Measurements from ENCODE around the gene KIF1A.
"Not testable (repeated sequence)": the region's sequence is repeated elsewhere in the genome, so short reads cannot be mapped to it uniquely, and the experiment has no call there.

KIF1A gene

GRCh38 chr2:240848900-240849680 lies 29.1 kb upstream of the KIF1A start:
- DNase-seq (ENCODE audit: low read depth in 2 of 2), result no peak

DNA sequence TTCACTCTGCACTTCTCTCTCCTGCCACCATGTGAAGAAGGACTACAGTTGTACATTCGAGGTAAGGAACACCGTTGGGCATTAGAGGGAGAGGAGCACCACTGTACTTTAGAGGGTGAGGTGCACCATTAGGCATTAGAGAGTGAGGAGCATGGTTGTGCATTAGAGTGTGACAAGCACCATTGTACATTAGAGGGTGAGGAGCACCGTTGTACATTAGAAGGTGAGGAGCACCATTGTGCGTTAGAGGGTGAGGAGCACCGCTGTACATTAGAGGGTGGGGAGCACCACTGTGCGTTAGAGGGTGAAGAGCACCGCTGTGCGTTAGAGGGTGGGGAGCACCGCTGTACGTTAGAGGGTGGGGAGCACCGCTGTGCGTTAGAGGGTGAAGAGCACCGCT lies 27.8 kb upstream of the KIF1A start:
- DNase-seq (ENCODE audit: low read depth in 2 of 2), result no peak

DNA sequence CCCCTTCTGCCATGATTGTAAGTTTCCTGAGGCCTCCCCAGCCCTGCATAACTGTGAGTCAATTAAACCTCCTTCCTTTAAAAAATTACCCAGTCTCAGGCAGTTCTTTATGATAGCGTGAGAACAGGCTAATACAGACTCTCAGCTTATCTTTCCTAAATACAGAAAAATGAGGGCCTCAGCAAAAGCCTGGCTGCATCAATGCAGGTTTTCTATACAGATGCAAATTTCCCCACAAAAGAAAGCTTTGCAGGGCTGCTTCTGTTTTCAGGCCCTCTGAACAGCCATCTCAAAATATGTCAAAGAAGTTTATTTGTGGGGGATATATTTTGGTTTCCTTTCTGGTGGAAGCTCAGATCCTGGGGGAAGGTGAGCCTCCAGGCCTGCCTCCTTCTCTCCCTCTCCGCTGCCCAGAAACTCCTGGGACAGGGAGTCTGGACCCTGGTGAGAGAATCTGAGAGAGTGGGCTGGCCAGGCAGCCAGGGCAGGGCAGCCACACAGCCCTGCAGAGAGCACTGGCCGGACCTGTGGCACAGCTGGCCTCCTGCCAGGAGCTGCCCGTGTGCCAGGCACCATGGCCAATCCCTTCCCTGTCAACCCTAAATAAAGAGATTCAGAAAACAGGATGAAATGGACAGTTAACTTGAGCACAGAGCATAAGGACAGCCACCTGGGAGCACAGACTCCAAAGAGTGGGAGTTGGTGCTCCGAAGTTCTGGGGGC lies 27.0 kb upstream of the KIF1A start:
- no peak for DNase-seq (ENCODE audit: low read depth in 2 of 2)

DNA sequence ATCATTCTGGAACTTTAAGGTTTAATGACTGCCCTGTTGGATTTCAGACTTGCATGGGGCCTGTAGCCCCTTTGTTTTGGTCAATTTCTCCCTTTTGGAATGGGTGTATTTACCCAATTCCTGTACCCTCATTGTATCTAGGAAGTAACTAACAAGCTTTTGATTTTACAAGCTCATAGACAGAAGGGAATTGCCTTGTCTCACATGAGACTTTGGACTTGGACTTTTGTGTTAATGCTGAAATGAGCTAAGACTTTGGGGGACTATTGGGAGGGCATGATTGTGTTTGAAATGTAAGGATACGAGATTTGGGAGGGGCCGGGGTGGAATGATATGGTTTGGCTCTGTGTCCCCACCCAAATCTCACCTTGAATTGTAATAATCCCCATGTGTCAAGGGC lies 26.3 kb upstream of the KIF1A start:
- not testable (repeated sequence) for DNase-seq (ENCODE audit: low read depth in 2 of 2)

DNA sequence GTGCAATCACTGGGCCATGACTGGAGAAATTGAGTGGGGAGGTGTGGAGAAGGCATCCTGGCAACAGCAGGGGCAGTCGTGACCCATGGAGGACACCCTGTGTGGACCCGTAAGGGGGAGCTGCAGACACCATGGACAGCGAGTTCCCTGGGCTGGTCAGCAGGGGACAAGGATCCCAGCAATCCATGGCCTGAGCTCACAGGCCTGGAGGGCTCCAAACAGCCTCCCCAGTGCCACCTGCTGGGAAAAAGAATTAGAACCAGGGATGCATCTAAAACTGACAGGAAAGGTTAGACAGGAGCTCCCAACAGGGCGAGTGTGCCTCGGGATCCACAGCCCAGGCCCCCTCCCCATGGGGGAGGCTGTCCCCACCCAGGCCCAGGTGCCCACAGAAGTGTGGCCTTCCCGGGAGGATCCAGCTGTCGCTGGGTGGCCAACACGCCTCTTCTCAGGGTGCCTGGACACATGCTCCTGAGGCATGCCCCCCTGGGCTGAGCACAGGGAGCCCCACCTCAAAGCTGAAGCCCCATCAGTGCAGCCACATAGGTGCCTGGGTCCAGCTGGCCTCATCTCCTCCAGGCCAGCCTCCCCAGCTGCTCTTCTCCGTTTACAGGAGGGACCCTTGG lies 20.5 kb upstream of the KIF1A start:
- peak in 1 of 2 experiments; percentile 3 for DNase-seq (ENCODE audit: low read depth in 2 of 2)

- DNase-seq (ENCODE audit: low read depth in 2 of 2), result no peak
Measured at GRCh38 chr2:240839152-240840143, 19.4 kb upstream of the KIF1A start.

DNA sequence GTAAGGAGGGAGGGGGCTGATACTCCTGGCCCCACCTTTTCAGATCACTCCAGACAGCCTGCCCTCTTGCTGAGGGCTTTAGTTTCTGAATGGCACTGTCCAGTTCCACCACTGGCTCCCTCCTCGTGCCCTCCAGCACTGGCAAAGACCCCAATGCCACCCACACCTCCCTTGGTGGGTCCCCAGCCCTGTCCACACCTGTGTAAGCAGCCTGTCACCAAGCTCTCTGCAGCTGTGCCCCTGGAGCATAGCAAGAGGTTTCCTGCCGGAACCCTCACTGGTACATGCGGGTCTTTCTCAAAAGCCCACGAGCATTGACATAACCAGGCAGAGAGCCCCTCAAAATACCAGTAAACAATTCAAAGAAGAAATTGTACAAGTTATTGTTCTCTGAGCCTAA lies 17.6 kb upstream of the KIF1A start:
- no peak for DNase-seq (ENCODE audit: low read depth in 2 of 2)

DNA sequence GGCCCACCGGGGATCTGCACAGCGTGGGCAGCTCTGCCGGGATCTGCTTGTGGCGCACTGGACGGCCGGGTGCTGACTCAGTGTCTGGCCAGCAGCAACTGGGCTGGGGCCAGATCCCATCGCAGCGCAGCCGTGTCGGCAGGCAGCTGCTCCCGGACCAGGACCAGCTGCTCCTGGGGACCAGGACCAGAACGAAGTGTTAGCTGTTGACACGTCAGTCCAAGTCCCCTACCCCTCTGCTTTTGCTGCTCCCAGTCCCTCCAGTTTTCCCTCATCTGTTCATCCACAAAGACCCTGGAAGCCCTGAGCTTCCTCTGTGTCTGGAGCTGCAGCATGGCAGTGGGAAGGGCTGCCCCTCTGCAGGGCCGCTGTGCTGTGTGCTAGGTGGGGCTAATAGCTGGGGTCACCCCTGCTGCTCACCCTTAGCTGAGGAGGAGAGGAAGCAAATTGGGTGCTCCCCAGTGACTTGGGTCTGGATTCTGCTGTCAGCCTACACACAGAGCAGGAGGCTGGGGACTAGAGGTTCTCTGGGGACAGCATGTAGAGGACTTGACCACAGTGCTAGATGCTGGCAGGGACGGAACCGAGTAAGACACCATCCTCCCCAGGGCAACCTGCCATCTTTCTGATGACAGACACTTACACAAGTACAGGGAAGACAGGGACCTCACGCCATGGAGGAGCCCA lies 16.9 kb upstream of the KIF1A start:
- DNase-seq (ENCODE audit: low read depth in 2 of 2), result no peak

DNA sequence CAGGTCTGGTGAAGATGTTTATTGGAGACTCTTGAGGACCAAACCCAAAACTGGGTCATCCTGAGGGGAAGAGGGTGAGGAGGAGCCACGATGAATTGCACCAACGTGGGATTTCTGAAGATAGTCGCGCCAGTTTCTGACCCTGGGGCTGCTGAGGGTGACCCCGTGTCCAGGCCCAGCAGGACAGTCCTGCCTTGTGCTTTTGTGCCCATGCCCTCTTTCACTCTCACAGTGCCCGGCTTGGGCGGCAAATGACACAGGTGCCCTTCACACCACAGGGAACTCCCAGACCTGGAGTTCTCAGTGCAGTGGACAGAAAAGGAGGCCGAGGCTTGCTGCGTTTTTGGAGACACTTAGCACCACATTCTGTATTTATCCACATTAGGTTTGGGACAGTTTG lies 15.5 kb upstream of the KIF1A start:
- no peak for DNase-seq (ENCODE audit: low read depth in 2 of 2)

- no peak for DNase-seq (ENCODE audit: low read depth in 2 of 2)
Measured at GRCh38 chr2:240834377-240834975, 14.5 kb upstream of the KIF1A start.

- DNase-seq (ENCODE audit: low read depth in 2 of 2), result no peak
Measured at GRCh38 chr2:240833724-240834285, 13.8 kb upstream of the KIF1A start.

- DNase-seq (ENCODE audit: low read depth in 2 of 2), result no peak
Measured at GRCh38 chr2:240832921-240833494, 13.0 kb upstream of the KIF1A start.

DNA sequence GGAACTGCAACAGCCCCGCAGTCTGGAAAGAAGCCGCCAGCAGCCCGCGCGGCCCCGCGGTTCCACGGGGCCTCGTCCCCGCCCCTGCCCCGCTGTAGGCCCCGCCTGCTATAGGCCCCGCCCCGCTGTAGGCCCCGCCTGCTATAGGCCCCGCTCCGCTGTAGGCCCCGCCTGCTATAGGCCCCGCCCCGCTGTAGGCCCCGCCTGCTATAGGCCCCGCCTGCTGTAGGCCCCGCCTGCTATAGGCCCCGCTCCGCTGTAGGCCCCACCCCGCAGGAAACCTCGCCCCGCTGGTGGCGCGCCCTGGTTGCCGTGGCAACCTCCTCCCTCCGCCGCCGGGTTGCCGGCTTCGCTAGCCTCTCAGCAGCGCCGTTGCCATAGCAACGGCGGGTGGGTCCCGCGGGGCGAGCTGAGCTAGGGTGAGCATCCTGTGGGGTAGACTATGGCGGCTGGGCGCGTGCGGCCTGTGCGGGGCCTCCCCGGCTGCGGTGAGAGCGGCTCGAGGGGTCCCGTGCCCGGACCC lies 12.2 kb upstream of the KIF1A start:
- peak; percentile 53 to 62 for DNase-seq (ENCODE audit: low read depth in 2 of 2)

DNA sequence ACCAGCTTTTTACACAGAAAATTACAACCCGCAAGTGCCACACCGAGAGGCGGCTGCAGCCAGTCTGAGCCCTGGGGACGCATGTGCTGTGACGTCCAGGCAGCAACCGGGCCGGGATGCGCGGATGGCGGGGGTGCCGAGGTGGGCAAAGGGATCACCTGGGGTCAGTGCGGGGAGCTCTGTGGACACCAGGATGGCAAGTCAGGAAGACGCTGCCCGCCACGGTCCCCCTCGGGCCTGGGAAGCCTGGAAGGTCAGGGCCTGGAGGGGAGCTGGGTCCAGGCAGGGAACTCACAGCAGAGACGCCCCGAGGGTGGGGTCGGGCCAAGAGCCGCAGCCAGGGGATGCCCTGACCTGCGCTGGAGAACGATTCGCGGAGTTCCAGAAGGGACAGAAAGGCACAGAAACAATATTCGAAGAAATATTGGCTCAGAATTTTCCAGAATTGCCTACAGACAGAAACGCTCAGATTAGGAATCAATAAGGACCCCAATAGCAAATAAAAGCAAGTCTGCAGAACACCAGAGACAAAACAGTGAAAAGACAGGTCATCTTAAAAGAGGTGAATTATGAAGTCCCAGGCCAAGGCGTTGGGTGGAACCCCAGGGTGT lies 11.7 kb upstream of the KIF1A start:
- DNase-seq (ENCODE audit: low read depth in 2 of 2), result no peak

GRCh38 chr2:240825476-240825875 lies 5.5 kb upstream of the KIF1A start:
- no peak for DNase-seq (ENCODE audit: low read depth in 2 of 2)

DNA sequence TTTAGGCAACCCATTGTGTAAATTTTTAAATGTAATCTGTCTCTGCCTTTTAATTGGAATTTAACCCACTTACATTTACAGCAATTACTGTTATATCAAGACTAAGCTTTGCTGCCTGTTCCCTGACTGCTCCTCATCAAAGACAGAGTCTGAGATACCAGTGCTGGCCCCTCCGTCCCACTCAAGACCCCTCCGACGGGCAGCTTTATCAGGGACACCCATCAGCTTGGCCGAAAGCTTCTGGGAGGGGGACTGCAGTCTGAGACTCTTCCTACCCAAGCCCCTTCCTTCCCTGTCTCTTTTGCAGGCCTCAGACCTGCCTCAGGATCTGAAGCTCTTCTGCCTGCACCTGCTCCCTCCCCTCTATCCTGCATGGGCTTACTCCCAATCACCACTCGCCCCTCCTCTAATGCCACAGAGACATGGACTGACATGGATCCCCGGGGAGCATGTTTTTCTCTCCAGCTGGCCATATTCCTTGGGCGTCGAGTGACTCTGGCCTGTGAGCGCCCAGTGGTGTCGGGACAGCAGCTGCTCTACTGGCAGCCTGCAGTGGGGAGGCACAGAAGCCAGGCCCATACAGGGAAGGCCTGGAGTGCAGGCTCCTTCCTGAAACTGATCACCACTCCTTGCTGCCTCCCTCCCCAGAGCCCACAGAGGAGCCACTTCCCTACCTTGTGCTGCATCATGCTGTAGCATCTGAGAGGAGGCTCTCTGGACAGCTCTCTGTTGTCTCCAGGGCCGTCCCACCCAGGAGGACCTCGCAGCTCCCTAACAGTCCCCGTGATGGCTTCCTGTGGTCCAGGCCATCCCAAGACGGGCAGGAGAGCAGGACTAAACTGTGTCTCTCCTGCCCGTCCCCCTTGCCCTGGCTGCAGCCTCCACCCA lies 3.7 kb upstream of the KIF1A start:
- DNase-seq (ENCODE audit: low read depth in 2 of 2), result no peak

DNA sequence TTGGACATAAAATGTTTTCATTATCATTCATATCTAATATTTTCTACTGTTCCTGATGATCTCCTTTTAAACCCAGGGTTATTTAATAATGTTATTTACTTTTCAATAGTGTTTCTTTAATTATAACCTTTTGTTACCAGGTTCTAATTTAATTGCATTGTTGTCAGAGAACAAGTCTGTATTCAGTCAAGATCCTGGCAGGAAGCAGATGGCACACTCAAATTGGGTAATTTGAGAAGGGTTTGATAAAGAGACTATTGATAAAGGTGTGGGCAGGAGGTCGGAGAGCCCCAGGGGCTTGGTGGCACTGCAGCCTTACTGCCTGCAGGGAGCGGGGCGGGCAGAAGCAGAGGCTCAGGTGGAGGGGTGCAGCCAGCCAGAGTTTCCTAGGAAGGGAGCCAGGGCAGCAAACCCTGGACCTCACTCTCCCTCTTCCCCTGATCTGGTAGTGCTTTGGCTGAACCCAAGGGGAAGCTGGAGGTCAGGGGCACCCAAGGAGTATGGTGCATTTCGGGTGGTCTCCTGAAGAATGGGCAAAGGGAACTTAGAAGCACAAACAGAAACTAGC lies 2.3 kb upstream of the KIF1A start:
- DNase-seq (ENCODE audit: low read depth in 2 of 2), result no peak

DNA sequence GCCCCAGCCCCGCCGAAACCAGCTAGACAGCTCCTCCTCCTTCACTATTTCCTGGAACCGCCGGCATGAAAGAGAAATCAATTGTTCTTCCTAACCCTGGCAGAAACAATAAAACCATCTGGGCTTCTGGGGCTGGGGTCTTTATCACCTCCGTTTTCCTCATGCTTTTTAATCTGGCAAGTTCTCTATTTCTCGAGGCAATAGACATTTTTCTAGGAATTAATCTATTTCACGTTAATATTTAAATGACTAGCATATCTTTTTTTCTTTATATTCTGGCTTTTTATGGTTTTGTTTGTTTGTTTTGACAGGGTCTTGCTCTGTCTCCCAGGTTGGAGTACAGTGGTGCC lies 1.4 kb upstream of the KIF1A start:
- DNase-seq (ENCODE audit: low read depth in 2 of 2), result no peak
